SK-N-MC (cell line): Measurements from ENCODE around the gene PRKN.

Experiments used
- DNase-seq: peaks from one replicate; pipeline ENCODE4 v3.0.0-alpha.2; 2011; ENCODE audit warnings: low read depth, low spot score
- H3K27ac ChIP-seq: fragments of 200-600 bp; sonication (generic); 2 replicates; pipeline ENCODE4 v1.5.1; 2016; ENCODE audit warnings: mixed run types
- H3K36me3 ChIP-seq: fragments of 200-600 bp; sonication (generic); 2 replicates; pipeline ENCODE4 v1.6.1; 2017; ENCODE audit warnings: antibody characterized with exemption, low read length, mixed read lengths; ENCODE audit not compliant: insufficient read depth
- H3K4me3 ChIP-seq: fragments of 200-600 bp; sonication (generic); 2 replicates; pipeline ENCODE4 v1.5.1; 2016
- H3K9ac ChIP-seq: fragments of 200-600 bp; sonication (generic); 2 replicates; pipeline ENCODE4 v1.8.0; 2017; ENCODE audit warnings: mixed run types, mixed read lengths; ENCODE audit not compliant: insufficient read length
- H3K9me3 ChIP-seq: fragments of 200-600 bp; sonication (generic); 2 replicates; pipeline ENCODE4 v1.6.1; 2017; ENCODE audit warnings: low read depth, mild to moderate bottlenecking, antibody characterized with exemption, low read length, moderate library complexity, mixed read lengths
- EZH2 ChIP-seq: fragments of 200-600 bp; sonication (generic); IDR thresholded peaks from one replicate; pipeline ENCODE4 v1.6.1; 2017; ENCODE audit warnings: antibody characterized with exemption
- FOXP2 ChIP-seq: optimal IDR thresholded peaks from 2 replicates; pipeline ENCODE3; 2011; ENCODE audit warnings: mild to moderate bottlenecking, moderate library complexity; ENCODE audit not compliant: insufficient read depth; ENCODE audit errors: extremely low read length, control extremely low read depth
- POLR2AphosphoS5 ChIP-seq: IDR thresholded peaks from 2 replicates; pipeline ENCODE4 v1.6.1; 2012; ENCODE audit warnings: mild to moderate bottlenecking, low read depth, low read length, borderline replicate concordance

Gene PRKN

GRCh38 chr6:161480421-161481155 lies 1247.0 kb downstream of the PRKN start:
- H3K27ac ChIP-seq = no peak overlapping the region
- no peaks in the 10 kb centered on the region for H3K36me3 ChIP-seq
- H3K9ac ChIP-seq = no peak overlapping the region
- H3K4me3 ChIP-seq = no peak overlapping the region
- no peak for DNase-seq
- H3K9me3 ChIP-seq = no peaks in the 10 kb centered on the region
- no peak for TF ChIP-seq FOXP2
- no peak for TF ChIP-seq EZH2
- no peak for TF ChIP-seq POLR2AphosphoS5

- no peak overlapping the region for H3K9ac ChIP-seq
- TF ChIP-seq POLR2AphosphoS5 (no peak), EZH2 (no peak), FOXP2 (no peak)
- H3K4me3 ChIP-seq = no peak overlapping the region
- no peaks in the 10 kb centered on the region for H3K36me3 ChIP-seq
- H3K9me3 ChIP-seq = no peaks in the 10 kb centered on the region
- DNase-seq = no peak
- H3K27ac ChIP-seq = no peak overlapping the region
Observed at GRCh38 chr6:161479376-161479775, 1248.2 kb downstream of the PRKN start.

- Histone ChIP-seq H3K4me3 (no peak overlapping the region), H3K36me3 (no peaks in the 10 kb centered on the region), H3K9me3 (no peaks in the 10 kb centered on the region), H3K27ac (no peak overlapping the region), H3K9ac (no peak overlapping the region)
- no peak for DNase-seq
- TF ChIP-seq EZH2 = no peak
- TF ChIP-seq POLR2AphosphoS5 = no peak
- TF ChIP-seq FOXP2 = no peak
Observed at GRCh38 chr6:161477876-161478425, 1249.6 kb downstream of the PRKN start.

- Histone ChIP-seq H3K27ac (no peak overlapping the region), H3K9ac (no peak overlapping the region)
Observed at GRCh38 chr6:161476711-161477110, 1250.9 kb downstream of the PRKN start.

GRCh38 chr6:161465403-161465802 lies 1262.2 kb downstream of the PRKN start:
- Histone ChIP-seq H3K27ac (no peak overlapping the region), H3K9ac (no peak overlapping the region), H3K4me3 (no peak overlapping the region), H3K9me3 (no peaks in the 10 kb centered on the region), H3K36me3 (no peaks in the 10 kb centered on the region)
- no peak for DNase-seq
- TF ChIP-seq POLR2AphosphoS5 (no peak), FOXP2 (no peak), EZH2 (no peak)

More at GRCh38 chr6:161476711-161477110, 1250.9 kb downstream of the PRKN start:
- TF ChIP-seq EZH2 (no peak), POLR2AphosphoS5 (peak; percentile 58)
- Histone ChIP-seq H3K36me3 (no peaks in the 10 kb centered on the region), H3K9me3 (no peaks in the 10 kb centered on the region), H3K4me3 (no peak overlapping the region)
- DNase-seq = peak; percentile 32

GRCh38 chr6:161463071-161463470 lies 1264.5 kb downstream of the PRKN start:
- no peak for TF ChIP-seq POLR2AphosphoS5
- no peak for TF ChIP-seq FOXP2
- TF ChIP-seq EZH2 = no peak
- no peak for DNase-seq
- no peak overlapping the region for H3K27ac ChIP-seq
- no peak overlapping the region for H3K9ac ChIP-seq
- H3K36me3 ChIP-seq = no peaks in the 10 kb centered on the region
- H3K4me3 ChIP-seq = no peak overlapping the region
- H3K9me3 ChIP-seq = no peaks in the 10 kb centered on the region

- DNase-seq = no peak
- no peak overlapping the region for H3K27ac ChIP-seq
Observed at GRCh38 chr6:161462148-161462547, 1265.4 kb downstream of the PRKN start.

GRCh38 chr6:161459008-161459615 lies 1268.5 kb downstream of the PRKN start:
- Histone ChIP-seq H3K9ac (no peak overlapping the region), H3K9me3 (no peaks in the 10 kb centered on the region), H3K27ac (no peak overlapping the region), H3K4me3 (no peak overlapping the region), H3K36me3 (no peaks in the 10 kb centered on the region)
- TF ChIP-seq FOXP2 (no peak), POLR2AphosphoS5 (no peak), EZH2 (no peak)
- DNase-seq = no peak

More at GRCh38 chr6:161462148-161462547, 1265.4 kb downstream of the PRKN start:
- Histone ChIP-seq H3K9ac (no peak overlapping the region), H3K9me3 (no peaks in the 10 kb centered on the region), H3K36me3 (no peaks in the 10 kb centered on the region), H3K4me3 (no peak overlapping the region)
- TF ChIP-seq EZH2 = no peak
- no peak for TF ChIP-seq POLR2AphosphoS5
- no peak for TF ChIP-seq FOXP2
